A549 (cell line): ENCODE results near the gene CBR1.

Experiments
- CEBPB ChIP-seq, 2 experiments: fragments of >200 bp in 1 of 2; sonication (Bioruptor Twin) in 1 of 2; formaldehyde crosslinking in 1 of 2; IDR thresholded peaks; 2 replicates each; pipeline ENCODE4 v1.6.1; 2012 to 2016
- ELK1 ChIP-seq: fragments of 150-350 bp; IDR thresholded peaks from 2 replicates; pipeline ENCODE4 v1.6.1; 2014; ENCODE audit warnings: low read depth, mild to moderate bottlenecking, low read length
- ESRRA ChIP-seq: fragments of 150-350 bp; IDR thresholded peaks from 2 replicates; pipeline ENCODE4 v1.6.1; 2014; ENCODE audit warnings: mild to moderate bottlenecking, low read length, borderline replicate concordance
- FOSL2 ChIP-seq, 2 experiments: fragments of 450-650 bp in 1 of 2; fragments of >200 bp in 1 of 2; sonication (Bioruptor Twin) in 1 of 2; formaldehyde crosslinking; IDR thresholded peaks; 2 replicates each; pipeline versions ENCODE4 v1.5.0 to v1.6.1; 2016 to 2020; ENCODE audit warnings: mild to moderate bottlenecking in 1 of 2, moderate library complexity in 1 of 2
- MAFK ChIP-seq: fragments of 450-650 bp; IDR thresholded peaks from 2 replicates; pipeline ENCODE4 v1.6.1; 2014; ENCODE audit not compliant: partially characterized antibody
- MYC ChIP-seq: IDR thresholded peaks from 2 replicates; pipeline ENCODE4 v1.6.1; 2012; ENCODE audit warnings: mild to moderate bottlenecking, inconsistent platforms, low read length, improper control_type of control experiment, borderline replicate concordance
- NR3C1 ChIP-seq: fragments of >200 bp; sonication (Bioruptor Twin); formaldehyde crosslinking; IDR thresholded peaks from 3 replicates; pipeline ENCODE4 v1.6.1; 2017
- POLR2A ChIP-seq: IDR thresholded peaks from 2 replicates; pipeline ENCODE4 v1.6.1; 2012; ENCODE audit warnings: mild to moderate bottlenecking, low read length
- RAD21 ChIP-seq, 2 experiments: fragments of >200 bp in 1 of 2; sonication (Bioruptor Twin) in 1 of 2; formaldehyde crosslinking in 1 of 2; IDR thresholded peaks in 1 of 2; conservative IDR thresholded peaks in 1 of 2; 2 replicates in 1 of 2; 3 replicates in 1 of 2; pipeline ENCODE4 v1.6.1; 2012 to 2018; ENCODE audit warnings: inconsistent platforms in 1 of 2
- RCOR1 ChIP-seq: fragments of 150-350 bp; IDR thresholded peaks from 2 replicates; pipeline ENCODE4 v1.6.1; 2014; ENCODE audit warnings: antibody characterized with exemption, low read length, low read depth
- RFX5 ChIP-seq: fragments of 450-650 bp; IDR thresholded peaks from 2 replicates; pipeline ENCODE4 v1.7.1; 2014; ENCODE audit warnings: antibody characterized with exemption, mild to moderate bottlenecking, moderate library complexity
- TP53 ChIP-seq: fragments of 250-450 bp; sonication (Bioruptor Pico); IDR thresholded peaks from 2 replicates; pipeline ENCODE4 v1.5.0; 2021; ENCODE audit warnings: mild to moderate bottlenecking, moderate library complexity
- TF ChIP-seq, protein P1 (sequence below): fragments of >200 bp; sonication (Bioruptor Twin); formaldehyde crosslinking; IDR thresholded peaks from 3 replicates; pipeline ENCODE4 v1.5.1; 2016
- TF ChIP-seq, protein P2 (sequence below): fragments of 200-600 bp; sonication (generic); IDR thresholded peaks from 2 replicates; pipeline ENCODE4 v1.6.1; 2016; ENCODE audit warnings: antibody characterized with exemption, mild to moderate bottlenecking, moderate library complexity

DNA sequence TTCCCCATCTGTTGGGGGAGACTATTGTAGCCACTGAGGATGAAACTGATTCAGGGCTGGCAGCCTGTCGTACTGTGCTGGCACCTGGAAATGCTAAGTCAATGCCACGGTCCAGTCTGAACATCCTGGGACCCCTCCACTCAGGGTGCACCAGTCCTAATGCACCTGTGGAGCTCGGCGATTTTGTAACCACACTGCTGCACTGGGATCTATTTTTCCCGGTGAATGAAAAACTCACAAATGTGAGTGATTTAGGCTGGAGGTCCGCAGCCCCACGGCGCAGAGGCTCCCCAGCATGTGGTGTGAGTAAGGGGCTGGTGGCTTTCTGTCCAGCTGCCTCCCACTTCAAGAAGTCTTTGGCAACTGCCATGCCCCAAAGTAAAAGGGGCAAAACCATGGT lies 45.0 kb upstream of the CBR1 start:
- TF ChIP-seq RCOR1 (no peak), POLR2A (no peak), MAFK (no peak), ELK1 (no peak), NR3C1 (no peak), MYC (no peak), TP53 (no peak), RAD21 (conservative IDR thresholded peaks at IDR 0.05 in 1 of 2, IDR thresholded peaks at IDR 0.05 in 1 of 2) (no peak), RFX5 (no peak), FOSL2 (IDR thresholded peaks at IDR 0.05) (no peak), FOSL2 (CRISPR knock-in tag; IDR thresholded peaks at IDR 0.05) (no peak), ESRRA (no peak), CEBPB (IDR thresholded peaks at IDR 0.05) (no peak)
- TF ChIP-seq, protein P1, sequence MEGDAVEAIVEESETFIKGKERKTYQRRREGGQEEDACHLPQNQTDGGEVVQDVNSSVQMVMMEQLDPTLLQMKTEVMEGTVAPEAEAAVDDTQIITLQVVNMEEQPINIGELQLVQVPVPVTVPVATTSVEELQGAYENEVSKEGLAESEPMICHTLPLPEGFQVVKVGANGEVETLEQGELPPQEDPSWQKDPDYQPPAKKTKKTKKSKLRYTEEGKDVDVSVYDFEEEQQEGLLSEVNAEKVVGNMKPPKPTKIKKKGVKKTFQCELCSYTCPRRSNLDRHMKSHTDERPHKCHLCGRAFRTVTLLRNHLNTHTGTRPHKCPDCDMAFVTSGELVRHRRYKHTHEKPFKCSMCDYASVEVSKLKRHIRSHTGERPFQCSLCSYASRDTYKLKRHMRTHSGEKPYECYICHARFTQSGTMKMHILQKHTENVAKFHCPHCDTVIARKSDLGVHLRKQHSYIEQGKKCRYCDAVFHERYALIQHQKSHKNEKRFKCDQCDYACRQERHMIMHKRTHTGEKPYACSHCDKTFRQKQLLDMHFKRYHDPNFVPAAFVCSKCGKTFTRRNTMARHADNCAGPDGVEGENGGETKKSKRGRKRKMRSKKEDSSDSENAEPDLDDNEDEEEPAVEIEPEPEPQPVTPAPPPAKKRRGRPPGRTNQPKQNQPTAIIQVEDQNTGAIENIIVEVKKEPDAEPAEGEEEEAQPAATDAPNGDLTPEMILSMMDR = no peak
- TF ChIP-seq, protein P2, sequence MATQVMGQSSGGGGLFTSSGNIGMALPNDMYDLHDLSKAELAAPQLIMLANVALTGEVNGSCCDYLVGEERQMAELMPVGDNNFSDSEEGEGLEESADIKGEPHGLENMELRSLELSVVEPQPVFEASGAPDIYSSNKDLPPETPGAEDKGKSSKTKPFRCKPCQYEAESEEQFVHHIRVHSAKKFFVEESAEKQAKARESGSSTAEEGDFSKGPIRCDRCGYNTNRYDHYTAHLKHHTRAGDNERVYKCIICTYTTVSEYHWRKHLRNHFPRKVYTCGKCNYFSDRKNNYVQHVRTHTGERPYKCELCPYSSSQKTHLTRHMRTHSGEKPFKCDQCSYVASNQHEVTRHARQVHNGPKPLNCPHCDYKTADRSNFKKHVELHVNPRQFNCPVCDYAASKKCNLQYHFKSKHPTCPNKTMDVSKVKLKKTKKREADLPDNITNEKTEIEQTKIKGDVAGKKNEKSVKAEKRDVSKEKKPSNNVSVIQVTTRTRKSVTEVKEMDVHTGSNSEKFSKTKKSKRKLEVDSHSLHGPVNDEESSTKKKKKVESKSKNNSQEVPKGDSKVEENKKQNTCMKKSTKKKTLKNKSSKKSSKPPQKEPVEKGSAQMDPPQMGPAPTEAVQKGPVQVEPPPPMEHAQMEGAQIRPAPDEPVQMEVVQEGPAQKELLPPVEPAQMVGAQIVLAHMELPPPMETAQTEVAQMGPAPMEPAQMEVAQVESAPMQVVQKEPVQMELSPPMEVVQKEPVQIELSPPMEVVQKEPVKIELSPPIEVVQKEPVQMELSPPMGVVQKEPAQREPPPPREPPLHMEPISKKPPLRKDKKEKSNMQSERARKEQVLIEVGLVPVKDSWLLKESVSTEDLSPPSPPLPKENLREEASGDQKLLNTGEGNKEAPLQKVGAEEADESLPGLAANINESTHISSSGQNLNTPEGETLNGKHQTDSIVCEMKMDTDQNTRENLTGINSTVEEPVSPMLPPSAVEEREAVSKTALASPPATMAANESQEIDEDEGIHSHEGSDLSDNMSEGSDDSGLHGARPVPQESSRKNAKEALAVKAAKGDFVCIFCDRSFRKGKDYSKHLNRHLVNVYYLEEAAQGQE = no peak
